ENCODE results near the gene SULT2B1.
"Not testable (repeated sequence)": the region's sequence is repeated elsewhere in the genome, so short reads cannot be mapped to it uniquely, and the experiment has no call there.

The SULT2B1 gene

DNA sequence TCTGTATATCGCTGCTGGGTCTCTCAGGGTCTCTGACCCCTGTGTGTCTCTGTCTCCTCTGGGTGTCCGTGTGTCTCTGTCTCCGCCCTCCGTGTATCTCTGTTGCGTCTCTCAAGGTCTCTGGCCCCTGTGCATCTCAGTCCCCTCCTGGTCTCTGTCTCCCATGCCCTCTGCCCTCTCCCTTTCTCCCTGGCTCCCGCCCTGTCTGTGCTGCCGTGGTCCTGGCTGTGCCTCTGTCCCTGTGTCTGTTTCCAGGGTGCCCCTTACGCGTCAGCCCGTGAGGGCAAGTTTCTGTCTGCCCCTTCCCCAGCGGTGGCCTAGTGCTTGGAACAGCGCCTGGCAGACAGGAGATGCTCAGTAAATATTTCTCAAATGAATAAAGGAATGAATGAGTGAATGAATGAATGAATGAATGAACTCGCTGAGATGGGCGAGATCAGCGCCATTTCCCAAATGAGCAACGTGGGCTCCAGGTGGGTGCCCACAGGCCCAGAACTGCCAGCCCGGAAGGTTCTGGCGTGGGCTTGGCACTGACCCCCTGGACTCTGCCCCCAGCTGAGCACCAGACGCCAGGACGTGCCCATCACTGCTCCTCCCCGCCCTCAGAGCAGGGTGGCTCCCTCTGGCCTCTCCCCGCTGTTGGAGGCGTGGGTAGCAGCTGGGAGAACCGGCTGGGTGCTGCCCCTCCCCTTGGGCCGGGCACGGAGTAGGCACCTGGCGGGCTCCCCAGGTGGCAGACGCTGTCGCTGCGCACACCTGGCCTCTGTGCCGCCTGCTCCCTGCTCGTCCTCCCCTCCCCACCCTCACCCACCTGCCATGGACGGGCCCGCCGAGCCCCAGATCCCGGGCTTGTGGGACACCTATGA, at the start of gene SULT2B1:
TSS of gene SULT2B1 (plus strand) at position 736 of the 866 bp plus-strand sequence. CDS start at position 817, 81 bp downstream.
- no peak for DNase-seq (ENCODE audit: low read depth in 2 of 2)

DNA sequence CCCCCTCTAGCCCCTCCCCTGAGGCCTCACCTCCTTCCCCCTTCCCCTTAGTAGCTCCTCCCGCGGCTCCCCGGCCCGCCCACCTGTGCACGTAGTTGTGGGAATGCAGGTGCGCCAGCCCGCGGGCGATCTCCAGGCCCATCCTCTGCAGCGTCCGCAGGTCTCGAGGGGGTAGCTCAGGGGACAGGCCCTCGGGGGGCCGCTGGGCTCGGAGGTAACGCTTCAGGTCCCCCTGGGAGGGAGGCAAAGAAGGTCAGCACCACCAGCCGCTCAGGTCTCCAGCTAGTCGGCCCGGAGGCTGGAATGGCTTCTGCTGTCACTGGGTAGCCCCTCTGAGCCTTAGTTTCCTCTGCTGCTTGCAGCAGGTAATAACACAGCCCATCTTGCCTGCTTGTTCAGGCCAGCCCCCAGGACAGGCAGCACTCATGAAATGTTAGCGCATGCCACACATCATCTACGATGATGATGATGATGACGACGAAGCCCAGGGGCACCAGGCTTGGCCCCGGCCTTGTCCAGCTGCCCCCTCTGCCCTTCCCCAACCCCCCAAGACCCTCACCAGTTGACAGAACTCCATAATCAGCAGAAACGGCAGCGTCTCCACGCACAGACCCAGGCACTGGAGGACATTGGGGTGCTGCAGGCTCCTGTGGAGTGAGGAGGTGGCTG, 49.5 kb upstream of the SULT2B1 start:
- no peak for DNase-seq (ENCODE audit: low read depth in 2 of 2)

GRCh38 chr19:48506138-48506733, 45.7 kb upstream of the SULT2B1 start:
- no peak for DNase-seq (ENCODE audit: low read depth in 2 of 2)

DNA sequence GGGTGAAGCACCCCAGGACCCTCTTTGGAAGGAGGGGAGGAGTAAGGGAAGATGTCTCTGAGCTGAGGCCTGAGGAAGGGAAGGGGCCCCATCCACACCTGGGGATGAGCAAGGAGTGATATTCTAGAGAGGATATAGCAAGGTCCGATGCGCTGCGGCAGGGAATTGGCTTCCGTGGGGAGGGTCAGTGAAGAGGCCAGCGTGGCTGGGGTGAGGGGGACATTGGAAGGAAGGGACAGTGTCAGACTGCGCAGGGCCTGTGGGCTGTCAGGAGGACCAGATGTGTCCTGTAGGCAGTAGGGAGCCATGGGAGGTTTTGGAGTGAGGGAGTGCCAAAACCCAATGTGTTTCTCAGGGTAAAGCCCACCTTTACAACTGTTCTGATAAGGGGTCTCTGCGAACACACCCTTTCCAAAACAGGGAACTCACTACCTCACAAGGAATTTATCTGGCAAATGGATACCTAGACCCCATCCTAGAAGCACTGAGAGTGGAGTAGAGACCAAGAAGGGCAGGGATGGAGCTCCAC, 44.0 kb upstream of the SULT2B1 start:
- no peak for DNase-seq (ENCODE audit: low read depth in 2 of 2)

DNA sequence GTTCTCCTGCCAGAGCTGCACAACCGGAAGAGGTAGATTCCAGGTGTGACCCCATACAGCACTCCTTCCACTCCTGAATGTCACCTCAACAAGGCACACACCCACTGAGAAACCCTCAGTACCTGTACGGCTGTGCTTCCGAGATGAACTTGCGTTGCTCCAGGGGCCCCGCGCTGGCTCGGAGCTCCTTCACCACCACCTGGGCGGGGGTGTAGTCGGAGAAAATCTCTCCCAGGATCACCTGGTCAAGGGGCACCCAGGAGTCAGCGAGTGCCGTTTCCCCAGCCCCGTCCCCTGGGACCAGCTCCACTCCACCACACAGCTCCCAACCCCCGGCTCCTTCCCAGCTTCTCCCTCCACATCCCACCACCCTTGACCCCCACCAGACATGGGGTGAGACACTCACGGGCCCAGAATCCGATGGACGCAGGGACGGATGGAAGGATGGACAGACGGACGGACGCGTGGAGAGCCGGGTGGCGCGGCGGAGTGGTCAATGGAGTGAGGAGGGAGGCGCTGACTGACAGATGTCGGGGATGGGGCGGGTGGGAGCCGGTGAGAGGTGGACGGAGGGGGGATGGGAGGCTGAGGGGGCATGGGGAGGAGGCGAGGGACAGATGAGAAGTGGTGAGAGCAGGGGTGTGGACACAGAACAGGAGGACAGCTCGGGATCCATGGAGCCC, 43.1 kb upstream of the SULT2B1 start:
- no peak for DNase-seq (ENCODE audit: low read depth in 2 of 2)

DNA sequence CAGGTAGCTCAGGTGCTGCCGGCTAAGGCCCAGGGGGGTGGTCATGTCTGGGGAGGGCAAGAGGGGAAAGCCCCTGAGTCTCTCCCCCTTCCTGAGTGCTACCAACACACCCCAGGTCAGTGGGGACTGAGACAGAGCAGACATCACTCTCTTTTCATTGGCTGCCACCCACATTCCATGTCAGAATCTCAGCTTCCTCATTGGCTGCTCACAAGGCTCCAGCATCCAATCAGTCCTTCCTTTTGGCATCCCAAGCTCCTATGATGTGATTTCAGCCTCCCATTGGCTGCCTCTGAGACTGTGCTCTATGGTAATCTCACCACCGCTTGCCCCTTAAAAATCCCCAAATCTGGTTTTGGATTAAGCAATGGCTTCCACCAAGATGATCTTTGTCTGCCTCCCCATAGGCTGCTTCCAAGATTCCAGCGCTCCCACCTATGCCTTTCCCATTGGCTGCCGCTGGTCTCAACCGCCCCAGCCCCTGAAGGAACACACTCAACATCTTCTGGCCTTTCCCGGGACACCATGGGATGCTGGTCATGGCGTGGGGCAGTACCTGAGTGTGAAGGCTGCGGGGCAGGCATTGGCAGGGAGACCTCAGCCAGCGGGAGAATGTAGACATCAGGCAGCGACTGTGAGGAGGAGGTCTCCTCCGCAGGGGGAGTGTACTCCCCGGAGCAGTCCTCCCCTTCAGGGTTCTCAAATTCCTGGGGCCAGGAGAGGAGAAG, 42.3 kb upstream of the SULT2B1 start:
- no peak for DNase-seq (ENCODE audit: low read depth in 2 of 2)

GRCh38 chr19:48510421-48511268, 41.3 kb upstream of the SULT2B1 start:
- peak; percentile 55 to 58 for DNase-seq (ENCODE audit: low read depth in 2 of 2)

GRCh38 chr19:48511321-48511731, 40.6 kb upstream of the SULT2B1 start:
- no peak for DNase-seq (ENCODE audit: low read depth in 2 of 2)

- DNase-seq (ENCODE audit: low read depth in 2 of 2), result peak; percentile 50 to 68
Observed at GRCh38 chr19:48511800-48512503, 40.0 kb upstream of the SULT2B1 start, which contains the start of gene LMTK3. Gene LMTK3, minus strand, starts transcription at chr19:48511835. Its CDS starts 259 bp downstream, at chr19:48511576.

DNA sequence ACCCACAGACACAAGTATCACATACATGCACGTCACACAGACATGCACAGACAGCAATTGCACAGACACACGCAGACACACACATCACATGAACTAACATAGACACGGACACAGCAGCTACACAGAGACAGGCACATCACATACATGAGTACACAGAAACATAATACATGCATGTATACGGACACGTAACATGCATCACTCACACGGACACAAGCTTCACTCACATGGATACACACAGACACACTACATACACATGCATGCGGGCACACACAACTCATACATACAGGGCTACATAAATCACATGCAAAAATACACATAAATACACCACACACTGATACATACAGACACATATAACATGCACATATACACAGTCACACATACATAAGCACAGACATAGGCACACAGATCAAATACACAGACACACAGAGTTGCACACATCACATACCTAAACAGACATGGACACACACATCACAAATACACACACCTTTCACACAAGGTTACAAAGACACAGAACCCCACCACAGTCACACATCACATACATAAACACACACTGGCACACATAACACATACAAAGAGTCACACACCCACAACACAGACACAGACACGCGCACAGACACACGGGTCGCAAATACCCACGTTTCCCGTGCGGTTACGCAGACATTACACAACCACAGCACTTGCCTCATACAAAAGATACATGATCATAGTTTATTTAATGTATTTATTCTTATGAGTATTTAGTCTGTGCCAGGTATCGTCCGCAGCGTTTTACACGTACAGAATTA, 39.3 kb upstream of the SULT2B1 start:
- no peak for DNase-seq (ENCODE audit: low read depth in 2 of 2)

DNA sequence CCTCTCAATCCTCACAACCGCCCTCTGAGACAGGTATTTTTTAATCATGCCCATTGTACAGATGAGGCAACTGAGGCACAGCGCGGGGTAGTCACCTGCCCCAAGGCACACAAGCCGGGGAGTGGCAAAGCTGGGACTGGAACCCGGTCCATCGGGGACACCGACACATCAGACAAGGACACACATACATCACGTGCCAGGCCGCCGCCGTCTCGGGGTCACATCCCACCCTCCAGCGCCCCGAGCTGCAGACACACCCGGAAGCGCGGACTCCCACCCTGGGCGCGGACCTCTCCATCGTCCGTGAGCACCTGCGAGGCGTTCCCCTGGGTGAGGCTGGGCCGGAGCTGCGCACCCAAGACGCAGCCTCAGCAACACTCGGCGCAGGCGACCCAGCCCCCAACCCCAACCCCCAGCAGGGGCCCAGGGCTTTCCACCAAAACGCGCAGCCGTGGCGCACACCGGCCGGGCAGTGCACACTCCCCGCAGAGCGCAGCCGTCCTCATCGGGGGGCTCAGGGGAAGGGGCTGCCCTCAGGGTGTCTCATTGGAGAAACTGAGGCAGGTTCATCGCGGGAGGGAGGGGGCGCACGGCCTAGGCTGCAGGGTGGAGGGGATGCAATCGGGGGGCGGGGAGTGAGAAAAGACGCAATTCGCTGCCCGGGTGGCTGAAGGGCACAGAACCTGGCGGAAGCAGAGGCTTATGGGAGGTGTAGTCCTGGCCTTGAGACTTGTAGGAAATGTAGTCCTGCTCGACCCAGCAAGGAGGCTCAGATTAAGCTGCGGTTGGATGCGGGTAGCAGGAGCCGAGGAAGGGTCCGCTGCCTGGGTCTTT, 38.5 kb upstream of the SULT2B1 start:
- DNase-seq (ENCODE audit: low read depth in 2 of 2), result peak; percentile 53 to 63

GRCh38 chr19:48514123-48514458, 37.9 kb upstream of the SULT2B1 start:
- no peak for DNase-seq (ENCODE audit: low read depth in 2 of 2)

GRCh38 chr19:48516536-48516935, 35.4 kb upstream of the SULT2B1 start:
- DNase-seq (ENCODE audit: low read depth in 2 of 2), result no peak

- no peak for DNase-seq (ENCODE audit: low read depth in 2 of 2)
Observed at GRCh38 chr19:48518207-48518606, 33.8 kb upstream of the SULT2B1 start.

DNA sequence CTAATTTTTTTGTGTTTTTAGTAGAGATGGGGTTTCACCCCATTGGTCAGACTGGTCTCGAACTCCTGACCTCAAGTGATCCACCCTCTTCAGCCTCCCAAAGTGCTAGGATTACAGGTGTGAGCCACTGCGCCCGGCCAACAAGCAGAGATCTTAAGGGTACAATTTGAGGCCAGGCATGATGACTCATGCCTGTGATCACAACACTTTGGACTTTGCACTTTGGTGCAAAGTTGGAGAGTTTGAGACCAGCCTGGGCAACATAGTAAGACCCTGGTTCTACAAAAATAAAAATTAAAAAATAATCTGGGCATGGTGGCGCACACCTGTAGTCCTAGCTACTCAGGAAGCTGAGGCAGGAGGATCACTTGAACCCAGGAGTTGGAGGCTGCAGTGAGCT, 32.5 kb upstream of the SULT2B1 start:
- DNase-seq (ENCODE audit: low read depth in 2 of 2), result not testable (repeated sequence)

DNA sequence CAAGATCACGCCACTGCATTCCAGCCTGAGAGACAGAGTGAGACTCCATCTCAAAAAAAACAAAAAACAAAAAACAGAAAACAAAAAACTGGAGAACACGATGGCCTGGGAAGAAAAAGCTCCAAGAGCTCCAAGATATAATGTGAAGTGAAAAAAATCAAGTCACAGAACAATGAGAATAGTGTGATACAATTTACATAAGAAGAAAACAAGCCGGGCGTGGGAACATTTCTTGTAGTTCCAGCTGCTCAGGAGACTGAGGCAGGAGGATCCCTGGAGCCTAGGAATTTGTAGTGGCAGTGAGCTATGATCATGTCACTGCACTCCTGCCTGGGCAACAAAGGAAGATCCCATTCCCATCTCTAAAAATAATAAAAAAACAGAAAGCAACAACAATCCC, 31.8 kb upstream of the SULT2B1 start:
- DNase-seq (ENCODE audit: low read depth in 2 of 2), result no peak

DNA sequence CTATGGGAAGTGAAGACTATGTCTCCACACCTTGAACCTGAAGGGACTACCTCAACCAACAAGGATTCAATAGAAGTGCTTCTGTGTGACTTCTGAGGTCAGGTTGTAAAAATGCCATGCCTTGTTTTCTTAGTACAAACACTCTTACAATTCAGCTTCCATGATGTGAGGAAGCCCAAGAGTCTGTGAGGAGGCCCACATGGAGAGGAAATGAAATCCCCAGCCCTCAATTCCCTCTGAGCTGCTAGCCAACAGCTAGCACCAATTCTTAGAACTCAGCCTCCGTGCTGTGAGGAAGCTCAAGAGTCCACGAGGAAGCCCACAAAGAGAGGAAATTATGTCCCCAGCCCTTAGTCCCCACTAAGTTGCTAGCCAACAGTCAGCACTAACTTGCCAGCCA, 27.8 kb upstream of the SULT2B1 start:
- no peak for DNase-seq (ENCODE audit: low read depth in 2 of 2)

- DNase-seq (ENCODE audit: low read depth in 2 of 2), result no peak
Observed at GRCh38 chr19:48524732-48525131, 27.2 kb upstream of the SULT2B1 start.
